ENCODE results near the gene HNRNPK.

HNRNPK gene

DNA sequence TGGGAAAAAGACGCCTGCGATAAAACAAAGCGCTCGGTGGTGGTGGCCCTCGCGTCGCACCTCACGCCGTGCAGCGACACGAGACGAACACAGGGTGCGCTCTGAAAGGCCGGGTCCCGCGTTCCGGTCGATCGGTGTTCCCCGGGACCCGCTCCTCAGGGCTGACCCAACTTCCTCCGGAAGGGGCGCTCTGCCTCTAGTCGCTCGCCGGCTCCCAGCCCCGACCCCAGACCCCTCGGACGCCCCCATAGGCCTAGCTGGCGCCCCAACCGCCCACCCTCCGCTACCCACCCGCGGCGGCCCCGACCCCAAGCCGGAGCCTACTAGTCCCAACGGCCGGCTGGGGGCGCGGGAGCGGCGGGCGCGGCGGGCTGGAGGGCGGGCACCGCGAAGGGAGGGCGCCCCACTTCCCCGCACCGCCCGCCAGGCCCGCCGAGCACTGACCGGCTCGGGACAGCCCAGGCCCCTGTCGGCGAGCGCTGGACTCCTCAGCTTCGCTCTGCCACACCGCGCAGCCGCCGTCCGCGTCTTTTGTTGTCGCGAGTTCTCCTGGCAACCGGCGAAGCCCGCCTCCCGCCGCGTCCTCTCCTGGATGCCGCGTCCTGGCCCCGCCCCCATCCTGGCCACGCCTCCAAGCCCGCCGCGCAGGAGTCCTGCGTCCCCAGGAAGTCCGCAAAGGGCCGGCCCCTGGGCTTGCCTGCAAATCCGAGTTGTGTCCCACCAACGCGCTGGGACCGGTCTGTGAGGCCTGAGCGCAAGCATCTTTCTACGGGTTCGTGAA, 58.9 kb downstream of the HNRNPK start, which contains the start of gene KIF27:
Gene KIF27 (minus strand): TSS at position 506 of the 781 bp plus-strand sequence. CDS start 5,841 bp downstream, outside the sequence.
- TF ChIP-seq, protein P1, sequence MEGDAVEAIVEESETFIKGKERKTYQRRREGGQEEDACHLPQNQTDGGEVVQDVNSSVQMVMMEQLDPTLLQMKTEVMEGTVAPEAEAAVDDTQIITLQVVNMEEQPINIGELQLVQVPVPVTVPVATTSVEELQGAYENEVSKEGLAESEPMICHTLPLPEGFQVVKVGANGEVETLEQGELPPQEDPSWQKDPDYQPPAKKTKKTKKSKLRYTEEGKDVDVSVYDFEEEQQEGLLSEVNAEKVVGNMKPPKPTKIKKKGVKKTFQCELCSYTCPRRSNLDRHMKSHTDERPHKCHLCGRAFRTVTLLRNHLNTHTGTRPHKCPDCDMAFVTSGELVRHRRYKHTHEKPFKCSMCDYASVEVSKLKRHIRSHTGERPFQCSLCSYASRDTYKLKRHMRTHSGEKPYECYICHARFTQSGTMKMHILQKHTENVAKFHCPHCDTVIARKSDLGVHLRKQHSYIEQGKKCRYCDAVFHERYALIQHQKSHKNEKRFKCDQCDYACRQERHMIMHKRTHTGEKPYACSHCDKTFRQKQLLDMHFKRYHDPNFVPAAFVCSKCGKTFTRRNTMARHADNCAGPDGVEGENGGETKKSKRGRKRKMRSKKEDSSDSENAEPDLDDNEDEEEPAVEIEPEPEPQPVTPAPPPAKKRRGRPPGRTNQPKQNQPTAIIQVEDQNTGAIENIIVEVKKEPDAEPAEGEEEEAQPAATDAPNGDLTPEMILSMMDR (IDR thresholded peaks at IDR 0.05; ENCODE audit: low read length, missing control alignments): peak; percentile 7
- peak; percentile 98 for DNase-seq (ENCODE audit: low read depth)
- peak within 1 kb of the TSS; percentile 74 for H3K4me3 ChIP-seq (replicated peaks; ENCODE audit: low read depth, low read length)

DNA sequence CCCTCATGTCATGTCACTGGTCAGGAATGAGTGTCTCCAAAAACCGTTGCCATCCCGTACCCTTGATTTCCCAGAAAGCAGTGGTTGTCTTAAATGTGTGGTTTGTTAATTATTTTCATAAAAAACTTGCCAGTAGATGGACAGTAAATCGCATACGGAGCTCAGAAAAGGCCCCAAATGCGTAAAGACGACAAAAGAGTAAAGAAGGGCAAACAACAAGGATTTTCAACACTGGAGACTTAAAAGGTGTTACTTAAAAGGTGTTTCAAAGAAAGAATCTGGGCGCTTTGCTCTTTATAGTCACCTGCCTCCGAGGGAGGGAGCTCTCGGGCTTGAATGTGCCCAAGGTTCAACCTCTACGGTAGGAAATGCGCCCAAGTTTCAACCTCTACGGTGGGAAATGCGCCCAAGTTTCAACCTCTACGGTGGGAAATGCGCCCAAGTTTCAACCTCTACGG, 59.5 kb downstream of the HNRNPK start:
- DNase-seq (ENCODE audit: low read depth): peak; percentile 50
- H3K4me3 ChIP-seq (replicated peaks; ENCODE audit: low read depth, low read length): peak overlapping the region; percentile 74
- TF ChIP-seq, protein P1 (IDR thresholded peaks at IDR 0.05; ENCODE audit: low read length, missing control alignments): peak; percentile 52

DNA sequence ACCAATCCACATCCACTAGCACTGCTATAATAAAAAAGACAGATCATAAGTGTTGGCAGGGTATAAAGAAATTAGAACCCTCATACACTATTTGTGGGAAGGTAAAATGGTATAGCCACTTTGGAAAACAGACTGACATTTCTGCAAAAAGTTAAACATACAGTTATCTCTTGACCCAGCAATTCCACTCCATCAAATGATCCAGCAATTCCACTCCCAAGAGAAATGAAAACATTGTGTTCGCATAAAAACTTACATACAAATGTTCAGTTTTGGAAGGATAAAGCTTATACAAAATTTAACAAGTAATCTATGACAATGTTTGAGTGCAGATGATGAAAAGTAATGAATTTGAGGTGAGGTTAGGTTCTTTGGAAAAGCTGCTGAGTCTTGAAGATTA, 60.9 kb downstream of the HNRNPK start:
- DNase-seq (ENCODE audit: low read depth): no peak
- H3K4me3 ChIP-seq (replicated peaks; ENCODE audit: low read depth, low read length): no peak overlapping the region
- TF ChIP-seq, protein P1 (IDR thresholded peaks at IDR 0.05; ENCODE audit: low read length, missing control alignments): no peak

Data from fibroblast of pulmonary artery (primary cell).